Body of pancreas (tissue), 4 donors: ENCODE measurements around the gene PYGM. TPM values are rescaled to one million over a fixed set of nuclear protein-coding genes. Genes with fewer than 3 reads are reported as not detected.

Experiments
- ATAC-seq: fragments of 150-250 bp; one replicate; pipeline ENCODE4 v1.9.1; 2016
- DNase-seq, 4 donors: peaks; one replicate each; pipeline ENCODE4 v3.0.0-alpha.2; 2019
- H3K27ac ChIP-seq, 4 donors: fragments of 200-600 bp; sonication (generic); 1 replicate in 3 of 4; 2 replicates in 1 of 4; pipeline versions ENCODE4 v1.5.1 to v1.6.1; 2016 to 2019; ENCODE audit warnings: mild to moderate bottlenecking in 1 of 4, mixed read lengths in 1 of 4, moderate library complexity in 1 of 4
- H3K27me3 ChIP-seq, 2 donors: fragments of 200-600 bp; sonication (generic); one replicate each; pipeline ENCODE4 v1.6.0; 2016; ENCODE audit warnings: mild to moderate bottlenecking in 1 of 2
- H3K36me3 ChIP-seq, 2 donors: fragments of 200-600 bp; sonication (generic); replicated peaks in 1 of 2; 2 replicates each; pipeline ENCODE4 v1.5.1; 2016; ENCODE audit warnings: low read depth in 2 of 2; ENCODE audit not compliant: insufficient read depth in 1 of 2
- H3K4me1 ChIP-seq: fragments of 200-600 bp; sonication (generic); one replicate; pipeline ENCODE4 v1.6.0; 2016
- H3K4me3 ChIP-seq, 2 donors: fragments of 200-600 bp; sonication (generic); 1 replicate in 1 of 2; 2 replicates in 1 of 2; pipeline ENCODE4 v1.5.1; 2016 to 2019
- H3K9me3 ChIP-seq, 3 donors: fragments of 200-600 bp; sonication (generic); 1 replicate in 2 of 3; 2 replicates in 1 of 3; pipeline ENCODE4 v1.5.1; 2016
- CTCF ChIP-seq, 7 experiments: fragments of 450-650 bp in 4 of 7; fragments of 200-600 bp in 3 of 7; sonication (generic) in 3 of 7; IDR thresholded peaks; one replicate each; pipeline ENCODE4 v1.5.1; 2016 to 2019; ENCODE audit warnings: antibody characterized with exemption in 7 of 7
- POLR2A ChIP-seq, 3 donors: fragments of 450-650 bp; IDR thresholded peaks; one replicate each; pipeline ENCODE4 v1.6.1; 2016; ENCODE audit warnings: antibody characterized with exemption in 3 of 3, mild to moderate bottlenecking in 2 of 3
- WGBS, 2 donors: methylation state at CpG; one replicate each; pipeline ENCODE4 v1.1.5; 2017; 5-methylcytosine and 5-hydroxymethylcytosine counted together
- intact Hi-C: fragments of 100-400 bp; cut with DNase I; formaldehyde crosslinking; loops from one replicate; pipeline ENCODE4 v1.15.1; 2023
- total RNA-seq, 2 donors: library from RNA; depleted of rRNA; stranded (reverse); fragments of >200 nt; gene quantifications; one replicate each; pipeline ENCODE4 v1.1.0, GENCODE V29; 2016

PYGM gene
- total RNA-seq, 2 donors from 2014 or later = 0.78 to 4.3 TPM

- no peak for ATAC-seq
- no peaks in the 10 kb centered on the region for H3K9me3 ChIP-seq
- no peak for DNase-seq
- TF ChIP-seq POLR2A (IDR thresholded peaks at IDR 0.05) (no peak), CTCF (IDR thresholded peaks at IDR 0.05) (no peak)
- intact Hi-C loops = no loop called here
- 81% methylated on average over 18 of the region's 19 CpGs; no CpG with 5 or more reads in 1 of the 2 donors for WGBS, 2 donors
- H3K4me1 ChIP-seq = no peaks in the 10 kb centered on the region
- H3K27ac ChIP-seq = no peak overlapping the region
- no peaks in the 10 kb centered on the region for H3K27me3 ChIP-seq
- H3K4me3 ChIP-seq = no peak overlapping the region
- no peaks in the 10 kb centered on the region for H3K36me3 ChIP-seq
Measured at GRCh38 chr11:64757549-64758329, 2.0 kb downstream of the PYGM start.

GRCh38 chr11:64755681-64756361, 4.0 kb downstream of the PYGM start:
- Histone ChIP-seq H3K36me3 (no peaks in the 10 kb centered on the region), H3K4me3 (no peak overlapping the region), H3K4me1 (no peaks in the 10 kb centered on the region), H3K9me3 (no peaks in the 10 kb centered on the region), H3K27me3 (no peaks in the 10 kb centered on the region), H3K27ac (no peak overlapping the region)
- WGBS, 2 donors = 83 to 84% methylated on average over 13 of the region's 13 CpGs
- intact Hi-C loops = no loop called here
- TF ChIP-seq CTCF (IDR thresholded peaks at IDR 0.05) = no peak
- no peak for TF ChIP-seq POLR2A (IDR thresholded peaks at IDR 0.05)
- no peak for ATAC-seq
- DNase-seq = peak in 1 of 4 donors; percentile 2

GRCh38 chr11:64754919-64755662, 4.7 kb downstream of the PYGM start:
- no peak for TF ChIP-seq CTCF (IDR thresholded peaks at IDR 0.05)
- TF ChIP-seq POLR2A (IDR thresholded peaks at IDR 0.05) = no peak
- ATAC-seq (no peak), DNase-seq (no peak)
- no peak overlapping the region for H3K4me3 ChIP-seq
- 83 to 87% methylated on average over 12 to 21 of the region's 21 CpGs for WGBS, 2 donors
- H3K27me3 ChIP-seq = no peaks in the 10 kb centered on the region
- no peaks in the 10 kb centered on the region for H3K4me1 ChIP-seq
- H3K9me3 ChIP-seq = no peaks in the 10 kb centered on the region
- intact Hi-C loops = no loop called here
- no peak overlapping the region for H3K27ac ChIP-seq
- H3K36me3 ChIP-seq = no peaks in the 10 kb centered on the region

GRCh38 chr11:64754124-64754918, 5.5 kb downstream of the PYGM start:
- DNase-seq (peak in 1 of 4 donors; percentile 11), ATAC-seq (no peak)
- no peaks in the 10 kb centered on the region for H3K27me3 ChIP-seq
- H3K9me3 ChIP-seq = no peaks in the 10 kb centered on the region
- H3K4me1 ChIP-seq = no peaks in the 10 kb centered on the region
- no peak for TF ChIP-seq CTCF (IDR thresholded peaks at IDR 0.05)
- no peak for TF ChIP-seq POLR2A (IDR thresholded peaks at IDR 0.05)
- WGBS, 2 donors = 87 to 91% methylated on average over 13 to 25 of the region's 26 CpGs
- intact Hi-C loops = no loop called here
- H3K36me3 ChIP-seq = no peaks in the 10 kb centered on the region
- H3K4me3 ChIP-seq = no peak overlapping the region
- no peak overlapping the region for H3K27ac ChIP-seq
